ENCODE measurements around the gene KCTD13. TPM values are rescaled to one million over a fixed set of nuclear protein-coding genes. Genes with fewer than 3 reads are reported as not detected.

The KCTD13 gene
- total RNA-seq, 1 experiment from 2014 or later = 18.3 TPM

- no peak overlapping the region for H3K4me3 Mint-ChIP-seq
- H3K14ac ChIP-seq (ENCODE audit: insufficient read depth, low read length) = no peak overlapping the region
- H4K20me1 ChIP-seq (ENCODE audit: control insufficient read depth, insufficient read depth, insufficient read length) = no peaks in the 10 kb centered on the region
- no peak overlapping the region for H3K9ac ChIP-seq (ENCODE audit: extremely low read depth, insufficient read length, low read length)
- H3K23ac ChIP-seq (ENCODE audit: insufficient read length, low read depth, low read length) = no peak overlapping the region
- H3K4me1 ChIP-seq (ENCODE audit: insufficient read depth, low read length) = no peaks in the 10 kb centered on the region; the same call in 1 of the 2 replicates
- no peak overlapping the region for H3K27ac ChIP-seq (ENCODE audit: insufficient read length, low read depth, low read length)
- no peak overlapping the region for H4K5ac ChIP-seq (ENCODE audit: insufficient read length, low read depth, low read length)
- no peak for DNase-seq
- no peak overlapping the region for H2BK5ac ChIP-seq (ENCODE audit: insufficient read length, low read length)
- H3K9me3 Mint-ChIP-seq = no peaks in the 10 kb centered on the region
- peaks cover 9% of the 10 kb centered on the region for H3K23me2 ChIP-seq (ENCODE audit: insufficient read length, low read depth, low read length, poor library complexity, severe bottlenecking)
- H2BK20ac ChIP-seq (ENCODE audit: low read depth, low read length, poor library complexity, severe bottlenecking) = no peak overlapping the region
- H2AK5ac ChIP-seq (ENCODE audit: insufficient read length, low read length) = no peak overlapping the region
- no peaks in the 10 kb centered on the region for H3K9me3 ChIP-seq (ENCODE audit: control insufficient read depth, low read depth, low read length)
- no peak overlapping the region for H3K18ac ChIP-seq (ENCODE audit: insufficient read length, low read depth, low read length)
- H3K4ac ChIP-seq (ENCODE audit: low read depth, low read length) = no peak overlapping the region
- H2BK120ac ChIP-seq (ENCODE audit: low read depth, low read length, poor library complexity, severe bottlenecking) = no peak overlapping the region
- peaks cover 17 to 33% (median 31%) of the 10 kb centered on the region in 3 experiments; a peak in 6 of 7 replicates for H3K36me3 Mint-ChIP-seq (ENCODE audit: insufficient read depth in 1 of 3, low read depth in 3 of 3)
- no peak overlapping the region for H2BK15ac ChIP-seq (ENCODE audit: low read depth, low read length)
- no peak overlapping the region for H3T11ph ChIP-seq (ENCODE audit: low read length)
- TF ChIP-seq CTCF (conservative IDR thresholded peaks at IDR 0.05) = no peak
- no peak overlapping the region for H2AFZ ChIP-seq (ENCODE audit: low read length)
- no peak overlapping the region for H4K91ac ChIP-seq (ENCODE audit: insufficient read length, low read depth, low read length)
- H3K4me1 Mint-ChIP-seq = peaks cover 9 to 14% of the 10 kb centered on the region in 2 experiments
- no peak overlapping the region for H3K4me2 ChIP-seq (ENCODE audit: insufficient read depth, insufficient read length, low read length)
- H3K27me3 Mint-ChIP-seq (ENCODE audit: low read depth) = no peaks in the 10 kb centered on the region
- peaks cover 8% of the 10 kb centered on the region for H3K79me1 ChIP-seq (ENCODE audit: insufficient read depth, low read depth, low read length, poor library complexity, severe bottlenecking)
- no peak overlapping the region for H2BK12ac ChIP-seq (ENCODE audit: insufficient read length, low read depth, low read length)
- no peak overlapping the region for H4K8ac ChIP-seq (replicated peaks; ENCODE audit: insufficient read length, low read depth, low read length)
- no peaks in the 10 kb centered on the region for H3K27me3 ChIP-seq (ENCODE audit: insufficient read depth, low read length)
- H3K79me2 ChIP-seq (ENCODE audit: insufficient read depth, low read length) = no peaks in the 10 kb centered on the region
- no peak overlapping the region for H3K56ac ChIP-seq (ENCODE audit: insufficient read length, low read depth, low read length)
- no peak overlapping the region for H3K27ac Mint-ChIP-seq
- WGBS (ENCODE audit: extremely low coverage, insufficient read length, low lambda C conversion rate) = no CpG with 5 or more reads among the region's 19 CpGs
These were observed 67.1 kb downstream of the KCTD13 start for GRCh38 chr16:29858974-29859373.

Measured in H9 (cell line).